ENCODE measurements around the gene USP33. TPM values are rescaled to one million over a fixed set of nuclear protein-coding genes. Genes with fewer than 3 reads are reported as not detected.

The USP33 gene
- total and polyA plus RNA-seq, 10 of the 15 experiments (the other 5 are each of a cell fraction or from before 2014, with no cell fraction given): 13.1 to 49.9 (median 32.2) TPM

GRCh38 chr1:77682460-77683159 lies 77.0 kb downstream of the USP33 start, which contains the start of gene ZZZ3:
TSS of gene ZZZ3 (minus strand) at chr1:77682658. CDS start at chr1:77633354, 49,304 bp downstream.
- in situ Hi-C loops (cut with MboI): no loop called here
- ChIA-PET SMC1A (ENCODE audit: uncharacterized antibody, unreplicated experiment) (interaction anchor here (0.8 kb wide), 1 partner anchor 104 kb away, joined by 3 read pairs; no protein-coding TSS in a partner anchor), POLR2A (interaction anchor here (0.6 to 1.1 kb wide), 4 partner anchors 10 to 469 kb away, joined by 4 to 8 read pairs (median 4); partner anchors contain the start of gene FUBP1), RAD21 (ENCODE audit: unreplicated experiment) (interaction anchor here (0.7 to 1.2 kb wide), 5 partner anchors 11 to 175 kb away, joined by 3 to 4 read pairs (median 3); partner anchors contain the start of gene MIGA1), CTCF (interaction anchor here (0.9 to 2.0 kb wide), 7 partner anchors 11 to 329 kb away, joined by 3 to 5 read pairs (median 3); partner anchors contain the start of gene FUBP1)
- DNase-seq (ENCODE audit: low read depth, low spot score) (peak; percentile 91), ATAC-seq (peak; percentile 74), FAIRE-seq (peak; percentile 57)
- H2AFZ ChIP-seq (ENCODE audit: control insufficient read depth, low read depth, low read length): peak within 1 kb of the TSS; percentile 95
- peaks cover 48% of the 10 kb centered on the region for H3K79me2 ChIP-seq (ENCODE audit: control insufficient read depth, insufficient read depth, low read length)
- no TSS peak for BruUV-seq (replicated peaks)
- H3K36me3 ChIP-seq (ENCODE audit: control insufficient read depth in 2 of 2, insufficient read depth in 2 of 2, low read length in 1 of 2): no peaks in the 10 kb centered on the region; a peak in 1 of 4 replicates
- 0 out of 2 replicates have a peak, but pooled peaks cover 3% of the 10 kb centered on the region for H3K4me1 ChIP-seq (ENCODE audit: control insufficient read depth, insufficient read depth, low read length)
- H3K4me2 ChIP-seq (ENCODE audit: control insufficient read depth, insufficient read depth): peak within 1 kb of the TSS; percentile 86
- H3K27ac ChIP-seq (ENCODE audit: control insufficient read depth, insufficient read depth): peak within 1 kb of the TSS; percentile 95
- H4K20me1 ChIP-seq (ENCODE audit: control insufficient read depth, insufficient read depth): no peaks in the 10 kb centered on the region
- H3K27me3 ChIP-seq (replicated peaks in 1 of 2; ENCODE audit: control insufficient read depth in 2 of 2, insufficient read depth in 2 of 2, low read length in 1 of 2): no peaks in the 10 kb centered on the region
- WGBS (ENCODE audit: insufficient coverage, insufficient replicate concordance, low lambda C conversion rate, missing lambda C conversion rate): under 1% methylated on average over 35 of the region's 56 CpGs
- H3K9ac ChIP-seq (ENCODE audit: control insufficient read depth, insufficient read depth, low read length): peak within 1 kb of the TSS; percentile 91
- intact Hi-C loops (cut with micrococcal nuclease; ENCODE audit: unreplicated experiment): loop anchor here (2.0 to 10.0 kb wide), 7 partner anchors 95 to 940 kb away; partner anchors contain the start of genes DNAJB4, FUBP1 and IFI44L
- no peaks in the 10 kb centered on the region for H3K9me3 ChIP-seq (replicated peaks; ENCODE audit: control insufficient read depth, insufficient read depth, low read length)
- peak within 1 kb of the TSS; percentile 80 for H3K4me3 ChIP-seq
- TF ChIP-seq RB1 (IDR thresholded peaks at IDR 0.05; ENCODE audit: borderline replicate concordance) (no peak; the same call in 1 of the 2 replicates), ATF2 (IDR thresholded peaks at IDR 0.05; ENCODE audit: low read length) (peak; percentile 87), TAF1 (IDR thresholded peaks at IDR 0.05; ENCODE audit: borderline replicate concordance, low read depth, low read length) (peak; percentile 95), POU2F2 (IDR thresholded peaks at IDR 0.05; ENCODE audit: borderline replicate concordance, low read depth, low read length) (no peak), HDAC6 (IDR thresholded peaks at IDR 0.05; ENCODE audit: unreplicated experiment) (no peak), ZNF24 (IDR thresholded peaks at IDR 0.05) (no peak), CBX5 (IDR thresholded peaks at IDR 0.05; ENCODE audit: low read depth) (no peak), CEBPZ (IDR thresholded peaks at IDR 0.05; ENCODE audit: low read depth, low read length) (peak; percentile 47; the same call in 1 of the 2 replicates), SMARCA5 (IDR thresholded peaks at IDR 0.05) (no peak; the same call in 1 of the 2 replicates), CBFB (IDR thresholded peaks at IDR 0.05; ENCODE audit: low read depth) (peak; percentile 99), BCL11A (IDR thresholded peaks at IDR 0.05; ENCODE audit: low read depth, low read length) (no peak), PBX3 (IDR thresholded peaks at IDR 0.05; ENCODE audit: insufficient replicate concordance, low read depth, low read length) (no peak), ATF7 (IDR thresholded peaks at IDR 0.05; ENCODE audit: low read depth) (no peak; the same call in 1 of the 2 replicates), SPI1 (IDR thresholded peaks at IDR 0.05; ENCODE audit: borderline replicate concordance, insufficient read depth, low read depth, low read length) (no peak), PAX8 (IDR thresholded peaks at IDR 0.05) (peak; percentile 81)

Measured in GM12878 (cell line).